Prostate gland (tissue), 2 donors: ENCODE results near the gene WWC2.

Source experiments
- POLR2A ChIP-seq: fragments of 450-650 bp; IDR thresholded peaks from one replicate; pipeline ENCODE4 v1.6.1; 2016; ENCODE audit warnings: antibody characterized with exemption, mild to moderate bottlenecking
- TF ChIP-seq, protein P1 (sequence below), 4 experiments: fragments of 200-600 bp in 2 of 4; fragments of 450-650 bp in 2 of 4; sonication (generic) in 2 of 4; IDR thresholded peaks; 1 replicate in 3 of 4; 2 replicates in 1 of 4; pipeline ENCODE4 v1.5.1; 2016 to 2019; ENCODE audit warnings: antibody characterized with exemption in 4 of 4, mild to moderate bottlenecking in 2 of 4, moderate library complexity in 2 of 4

DNA sequence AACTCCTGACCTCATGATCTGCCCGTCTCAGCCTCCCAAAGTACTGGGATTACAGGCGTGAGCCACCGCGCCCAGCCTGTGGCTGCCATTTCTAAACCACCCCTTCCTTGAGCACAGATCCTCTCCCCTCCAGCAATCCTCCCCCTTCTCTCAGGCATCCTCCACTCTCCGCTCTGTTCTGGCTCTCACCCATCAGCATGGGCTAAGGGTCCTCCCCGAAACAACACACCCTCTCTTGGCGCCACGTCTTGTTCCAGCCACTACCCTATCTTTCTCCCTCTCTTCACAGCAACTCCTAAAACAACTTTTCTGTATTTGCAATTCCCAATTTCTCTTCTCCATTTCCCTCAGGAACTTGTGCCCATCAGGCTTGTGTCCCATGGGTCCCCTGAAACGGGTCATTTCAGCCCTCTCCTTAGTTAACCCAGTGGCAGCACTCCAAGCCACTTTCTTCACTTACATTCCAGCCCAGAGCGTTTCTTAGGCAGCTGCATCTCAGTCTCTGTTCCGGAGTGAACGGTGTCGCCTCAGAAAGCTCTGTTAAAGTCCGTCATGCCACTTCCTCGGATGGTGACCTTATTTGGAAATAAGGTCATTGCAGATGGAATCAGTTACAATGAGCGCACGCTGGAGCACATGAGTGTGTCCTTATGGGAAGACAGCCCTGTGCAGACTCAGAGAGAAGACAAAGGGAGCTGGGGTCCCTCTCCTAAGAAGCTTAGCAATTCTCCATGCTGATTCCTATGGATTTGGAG, 251.4 kb downstream of the WWC2 start:
- TF ChIP-seq, protein P1, sequence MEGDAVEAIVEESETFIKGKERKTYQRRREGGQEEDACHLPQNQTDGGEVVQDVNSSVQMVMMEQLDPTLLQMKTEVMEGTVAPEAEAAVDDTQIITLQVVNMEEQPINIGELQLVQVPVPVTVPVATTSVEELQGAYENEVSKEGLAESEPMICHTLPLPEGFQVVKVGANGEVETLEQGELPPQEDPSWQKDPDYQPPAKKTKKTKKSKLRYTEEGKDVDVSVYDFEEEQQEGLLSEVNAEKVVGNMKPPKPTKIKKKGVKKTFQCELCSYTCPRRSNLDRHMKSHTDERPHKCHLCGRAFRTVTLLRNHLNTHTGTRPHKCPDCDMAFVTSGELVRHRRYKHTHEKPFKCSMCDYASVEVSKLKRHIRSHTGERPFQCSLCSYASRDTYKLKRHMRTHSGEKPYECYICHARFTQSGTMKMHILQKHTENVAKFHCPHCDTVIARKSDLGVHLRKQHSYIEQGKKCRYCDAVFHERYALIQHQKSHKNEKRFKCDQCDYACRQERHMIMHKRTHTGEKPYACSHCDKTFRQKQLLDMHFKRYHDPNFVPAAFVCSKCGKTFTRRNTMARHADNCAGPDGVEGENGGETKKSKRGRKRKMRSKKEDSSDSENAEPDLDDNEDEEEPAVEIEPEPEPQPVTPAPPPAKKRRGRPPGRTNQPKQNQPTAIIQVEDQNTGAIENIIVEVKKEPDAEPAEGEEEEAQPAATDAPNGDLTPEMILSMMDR (IDR thresholded peaks at IDR 0.05): no peak
- TF ChIP-seq POLR2A: no peak
